ENCODE results near the gene ZGPAT.

- TF ChIP-seq POLR2AphosphoS5 (IDR thresholded peaks at IDR 0.05), result no peak
- TF ChIP-seq POLR2A (IDR thresholded peaks at IDR 0.05), result no peak
- no peak for TF ChIP-seq CTCF (IDR thresholded peaks at IDR 0.05)
- TF ChIP-seq EP300 (IDR thresholded peaks at IDR 0.05), result no peak
Measured at GRCh38 chr20:63663332-63664066, 44.3 kb upstream of the ZGPAT start.
